ENCODE measurements around the gene CEMP1. TPM values are rescaled to one million over a fixed set of nuclear protein-coding genes. Genes with fewer than 3 reads are reported as not detected.
A peak's percentile ranks its signal among the peaks of the same experiment; 100 is the strongest.

CEMP1 gene
- total RNA-seq, 2 donors from 2014 or later = 1.3 to 8.1 TPM

GRCh38 chr16:2518823-2519710 is 12.1 kb downstream of the CEMP1 start:
- H3K4me1 ChIP-seq (replicated peaks) = peaks cover 38% of the 10 kb centered on the region
- TF ChIP-seq POLR2AphosphoS5 (IDR thresholded peaks at IDR 0.05) (no peak), POLR2A (IDR thresholded peaks at IDR 0.05) (no peak), CTCF (IDR thresholded peaks at IDR 0.05) (no peak)
- peak overlapping the region; percentile 57 to 81 for H3K27ac ChIP-seq
- 78% methylated on average over 39 of the region's 39 CpGs for WGBS
- no peaks in the 10 kb centered on the region for H3K27me3 ChIP-seq (replicated peaks; ENCODE audit: insufficient read depth)
- no peak for DNase-seq (ENCODE audit: low spot score)
- H3K4me3 ChIP-seq = no peak overlapping the region
- H3K9me3 ChIP-seq = no peaks in the 10 kb centered on the region
- H3K36me3 ChIP-seq = no peaks in the 10 kb centered on the region
- intact Hi-C loops (cut with DNase I) = no loop called here

GRCh38 chr16:2517954-2518605 is 13.1 kb downstream of the CEMP1 start:
- Histone ChIP-seq H3K27ac (no peak overlapping the region), H3K4me1 (replicated peaks) (peaks cover 38% of the 10 kb centered on the region), H3K9me3 (no peaks in the 10 kb centered on the region), H3K27me3 (replicated peaks; ENCODE audit: insufficient read depth) (no peaks in the 10 kb centered on the region), H3K36me3 (no peaks in the 10 kb centered on the region), H3K4me3 (no peak overlapping the region)
- WGBS = 78% methylated on average over 12 of the region's 12 CpGs
- DNase-seq (ENCODE audit: low spot score) = no peak
- intact Hi-C loops (cut with DNase I) = no loop called here
- TF ChIP-seq CTCF (IDR thresholded peaks at IDR 0.05) (no peak), POLR2AphosphoS5 (IDR thresholded peaks at IDR 0.05) (no peak), POLR2A (IDR thresholded peaks at IDR 0.05) (no peak)

GRCh38 chr16:2516391-2517240 is 14.6 kb downstream of the CEMP1 start:
- DNase-seq (ENCODE audit: low spot score) = no peak

More at GRCh38 chr16:2516391-2517240, 14.6 kb downstream of the CEMP1 start:
- H3K27me3 ChIP-seq (replicated peaks; ENCODE audit: insufficient read depth) = no peaks in the 10 kb centered on the region
- no peaks in the 10 kb centered on the region for H3K36me3 ChIP-seq
- intact Hi-C loops (cut with DNase I) = no loop called here
- H3K27ac ChIP-seq = peak overlapping the region; percentile 19 to 20
- peaks cover 38% of the 10 kb centered on the region for H3K4me1 ChIP-seq (replicated peaks)
- 55% methylated on average over 11 of the region's 11 CpGs for WGBS
- H3K9me3 ChIP-seq = no peaks in the 10 kb centered on the region
- TF ChIP-seq POLR2A (IDR thresholded peaks at IDR 0.05) = no peak
- no peak for TF ChIP-seq POLR2AphosphoS5 (IDR thresholded peaks at IDR 0.05)
- no peak for TF ChIP-seq CTCF (IDR thresholded peaks at IDR 0.05)
- H3K4me3 ChIP-seq = no peak overlapping the region

Data from prostate gland (tissue), 2 donors.